ENCODE results near the gene PFDN1.

DNA sequence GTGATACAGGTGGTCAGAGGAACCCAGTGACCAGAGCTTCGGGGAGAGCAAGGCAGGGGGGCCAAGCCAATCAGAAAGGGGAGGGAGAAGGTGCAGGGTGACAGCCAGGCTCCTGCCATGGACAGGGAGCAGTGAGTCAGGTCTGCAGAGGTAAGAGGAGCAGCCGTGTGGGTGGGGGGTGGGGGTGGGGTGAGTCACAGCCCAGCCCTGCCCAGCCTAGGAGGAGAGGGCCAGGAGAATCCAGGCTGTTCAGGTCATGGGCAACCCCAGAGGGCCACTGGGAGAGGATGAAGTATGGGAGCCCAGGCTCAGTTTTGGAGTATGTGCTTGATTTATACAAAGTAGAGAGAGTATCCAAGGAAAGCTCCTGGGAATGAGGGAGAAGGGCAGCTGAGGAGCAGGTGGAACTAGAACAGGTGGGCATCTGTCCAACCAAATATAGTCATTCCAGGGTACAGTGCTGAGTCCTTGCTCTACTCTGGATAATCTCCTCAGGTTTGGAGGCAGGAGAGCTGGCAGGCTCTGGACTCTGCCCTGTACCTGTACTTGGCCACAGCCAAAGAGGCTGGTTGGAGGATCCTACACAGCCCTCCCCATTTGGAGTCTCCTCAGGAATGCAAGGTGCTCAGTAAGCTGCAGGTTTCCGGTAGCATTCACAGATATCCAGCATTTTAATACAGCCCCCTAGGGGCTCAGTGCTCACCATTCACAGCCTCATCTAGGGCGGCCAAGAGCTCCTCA, 42.0 kb upstream of the PFDN1 start:
- TF ChIP-seq, protein P1, sequence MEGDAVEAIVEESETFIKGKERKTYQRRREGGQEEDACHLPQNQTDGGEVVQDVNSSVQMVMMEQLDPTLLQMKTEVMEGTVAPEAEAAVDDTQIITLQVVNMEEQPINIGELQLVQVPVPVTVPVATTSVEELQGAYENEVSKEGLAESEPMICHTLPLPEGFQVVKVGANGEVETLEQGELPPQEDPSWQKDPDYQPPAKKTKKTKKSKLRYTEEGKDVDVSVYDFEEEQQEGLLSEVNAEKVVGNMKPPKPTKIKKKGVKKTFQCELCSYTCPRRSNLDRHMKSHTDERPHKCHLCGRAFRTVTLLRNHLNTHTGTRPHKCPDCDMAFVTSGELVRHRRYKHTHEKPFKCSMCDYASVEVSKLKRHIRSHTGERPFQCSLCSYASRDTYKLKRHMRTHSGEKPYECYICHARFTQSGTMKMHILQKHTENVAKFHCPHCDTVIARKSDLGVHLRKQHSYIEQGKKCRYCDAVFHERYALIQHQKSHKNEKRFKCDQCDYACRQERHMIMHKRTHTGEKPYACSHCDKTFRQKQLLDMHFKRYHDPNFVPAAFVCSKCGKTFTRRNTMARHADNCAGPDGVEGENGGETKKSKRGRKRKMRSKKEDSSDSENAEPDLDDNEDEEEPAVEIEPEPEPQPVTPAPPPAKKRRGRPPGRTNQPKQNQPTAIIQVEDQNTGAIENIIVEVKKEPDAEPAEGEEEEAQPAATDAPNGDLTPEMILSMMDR (IDR thresholded peaks at IDR 0.05) = no peak
- no peak for TF ChIP-seq POLR2A (IDR thresholded peaks at IDR 0.05)
